SK-N-MC (cell line): ENCODE measurements around the gene PEX10.

Source experiments
- DNase-seq: peaks from one replicate; pipeline ENCODE4 v3.0.0-alpha.2; 2011; ENCODE audit warnings: low read depth, low spot score
- H3K27ac ChIP-seq: fragments of 200-600 bp; sonication (generic); 2 replicates; pipeline ENCODE4 v1.5.1; 2016; ENCODE audit warnings: mixed run types
- H3K36me3 ChIP-seq: fragments of 200-600 bp; sonication (generic); 2 replicates; pipeline ENCODE4 v1.6.1; 2017; ENCODE audit warnings: antibody characterized with exemption, low read length, mixed read lengths; ENCODE audit not compliant: insufficient read depth
- H3K4me3 ChIP-seq: fragments of 200-600 bp; sonication (generic); 2 replicates; pipeline ENCODE4 v1.5.1; 2016
- H3K9ac ChIP-seq: fragments of 200-600 bp; sonication (generic); 2 replicates; pipeline ENCODE4 v1.8.0; 2017; ENCODE audit warnings: mixed run types, mixed read lengths; ENCODE audit not compliant: insufficient read length
- H3K9me3 ChIP-seq: fragments of 200-600 bp; sonication (generic); 2 replicates; pipeline ENCODE4 v1.6.1; 2017; ENCODE audit warnings: low read depth, mild to moderate bottlenecking, antibody characterized with exemption, low read length, moderate library complexity, mixed read lengths
- EZH2 ChIP-seq: fragments of 200-600 bp; sonication (generic); IDR thresholded peaks from one replicate; pipeline ENCODE4 v1.6.1; 2017; ENCODE audit warnings: antibody characterized with exemption
- FOXP2 ChIP-seq: optimal IDR thresholded peaks from 2 replicates; pipeline ENCODE3; 2011; ENCODE audit warnings: mild to moderate bottlenecking, moderate library complexity; ENCODE audit not compliant: insufficient read depth; ENCODE audit errors: extremely low read length, control extremely low read depth
- POLR2AphosphoS5 ChIP-seq: IDR thresholded peaks from 2 replicates; pipeline ENCODE4 v1.6.1; 2012; ENCODE audit warnings: mild to moderate bottlenecking, low read depth, low read length, borderline replicate concordance

Gene PEX10

DNA sequence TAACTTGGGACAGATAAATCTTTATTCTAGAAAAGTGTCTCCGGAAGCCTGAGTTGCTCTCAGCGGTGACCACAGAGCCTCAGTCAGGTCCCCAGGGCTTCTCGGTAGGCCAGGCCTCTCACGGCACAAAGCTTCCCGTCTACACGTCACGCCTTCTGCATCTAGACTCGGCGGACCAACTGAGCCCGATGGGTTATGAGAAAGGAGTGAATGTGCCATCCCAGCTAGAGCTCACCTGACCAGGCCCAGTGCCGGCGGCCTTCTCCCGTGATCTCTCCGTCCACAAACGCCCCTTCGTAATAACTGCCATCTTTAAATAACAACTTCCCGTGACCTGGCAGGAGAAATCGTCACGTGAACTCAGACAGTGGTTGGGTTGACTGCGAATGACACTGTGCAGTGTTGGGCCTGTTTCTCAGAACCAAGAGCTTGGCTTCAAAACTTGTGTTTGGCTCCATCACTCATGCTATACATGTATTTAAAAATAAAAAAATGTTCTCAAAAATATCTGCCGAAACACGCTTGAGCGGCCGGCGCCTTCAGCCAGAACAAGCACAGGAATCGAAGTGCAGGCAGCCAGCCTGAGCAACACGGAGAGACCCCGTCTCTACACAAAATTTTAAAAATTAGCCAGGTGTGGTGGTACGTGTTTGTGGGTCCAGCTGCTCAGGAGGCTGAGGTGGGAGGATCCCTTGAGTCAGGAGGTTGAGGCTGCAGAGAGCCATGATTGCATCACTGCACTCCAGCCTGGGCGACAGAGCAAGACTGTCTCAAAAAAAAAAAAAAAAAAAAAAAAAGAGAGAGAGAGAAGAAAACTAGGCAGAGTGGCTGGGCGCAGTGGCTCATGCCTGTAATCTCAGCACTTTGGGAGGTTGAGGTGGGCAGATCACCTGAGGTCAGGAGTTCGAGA, 24.1 kb downstream of the PEX10 start:
- no peak for DNase-seq
- no peak for TF ChIP-seq FOXP2
- TF ChIP-seq POLR2AphosphoS5 = no peak
- H3K4me3 ChIP-seq = no peak overlapping the region

DNA sequence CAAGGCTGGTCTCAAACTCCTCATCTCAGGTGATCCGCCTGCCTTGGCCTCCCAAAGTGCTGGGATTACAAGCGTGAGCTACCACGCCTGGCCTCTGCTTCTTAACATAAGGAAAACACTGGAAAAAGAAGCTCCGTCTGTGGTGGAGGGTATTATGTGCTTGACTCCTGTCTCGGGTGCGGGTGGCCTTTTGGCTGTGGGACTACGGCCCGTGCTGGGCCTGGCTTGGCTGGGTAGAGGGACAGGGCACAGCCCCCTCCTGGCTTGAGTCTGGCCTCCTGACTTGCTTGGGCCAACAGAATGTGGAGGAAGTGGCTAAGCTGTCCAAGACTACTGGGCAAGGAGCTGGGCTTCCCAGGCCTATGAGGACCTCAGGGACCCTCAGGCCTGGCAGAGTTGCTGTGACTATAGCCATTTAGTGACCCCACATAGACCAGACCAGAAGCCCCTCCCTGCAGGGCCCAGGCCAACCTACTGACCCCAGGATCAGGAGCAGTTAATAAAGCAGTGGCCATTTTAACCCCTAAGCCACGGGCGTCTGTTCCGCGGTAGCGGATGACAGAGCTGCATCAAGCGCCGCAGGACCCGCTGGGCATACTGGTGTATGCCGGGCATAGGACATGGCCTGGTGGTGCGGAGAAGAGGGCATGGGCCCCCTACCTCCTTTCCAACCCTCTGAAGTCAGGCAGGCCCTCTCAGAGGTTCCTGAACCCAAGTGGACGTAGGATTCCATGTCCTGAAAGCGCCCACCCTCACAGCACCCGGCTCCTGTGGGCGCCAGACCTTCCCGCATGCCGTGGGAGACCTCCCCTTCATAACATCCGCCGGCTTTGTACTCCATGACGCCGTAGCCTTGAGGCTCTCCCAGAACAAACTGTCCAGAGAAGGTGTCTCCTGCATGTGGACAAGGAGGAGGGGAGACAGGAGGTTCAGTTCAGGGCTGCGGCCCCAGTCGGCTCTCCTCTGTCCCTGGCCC, 25.4 kb downstream of the PEX10 start:
- Histone ChIP-seq H3K36me3 (no peaks in the 10 kb centered on the region), H3K9ac (no peak overlapping the region), H3K4me3 (no peak overlapping the region), H3K27ac (no peak overlapping the region), H3K9me3 (no peaks in the 10 kb centered on the region)
- no peak for DNase-seq
- no peak for TF ChIP-seq POLR2AphosphoS5
- TF ChIP-seq FOXP2 = no peak
- TF ChIP-seq EZH2 = no peak

More for the DNA sequence above, 24.1 kb downstream of the PEX10 start:
- Histone ChIP-seq H3K36me3 (no peaks in the 10 kb centered on the region), H3K9me3 (no peaks in the 10 kb centered on the region), H3K9ac (no peak overlapping the region), H3K27ac (no peak overlapping the region)

DNA sequence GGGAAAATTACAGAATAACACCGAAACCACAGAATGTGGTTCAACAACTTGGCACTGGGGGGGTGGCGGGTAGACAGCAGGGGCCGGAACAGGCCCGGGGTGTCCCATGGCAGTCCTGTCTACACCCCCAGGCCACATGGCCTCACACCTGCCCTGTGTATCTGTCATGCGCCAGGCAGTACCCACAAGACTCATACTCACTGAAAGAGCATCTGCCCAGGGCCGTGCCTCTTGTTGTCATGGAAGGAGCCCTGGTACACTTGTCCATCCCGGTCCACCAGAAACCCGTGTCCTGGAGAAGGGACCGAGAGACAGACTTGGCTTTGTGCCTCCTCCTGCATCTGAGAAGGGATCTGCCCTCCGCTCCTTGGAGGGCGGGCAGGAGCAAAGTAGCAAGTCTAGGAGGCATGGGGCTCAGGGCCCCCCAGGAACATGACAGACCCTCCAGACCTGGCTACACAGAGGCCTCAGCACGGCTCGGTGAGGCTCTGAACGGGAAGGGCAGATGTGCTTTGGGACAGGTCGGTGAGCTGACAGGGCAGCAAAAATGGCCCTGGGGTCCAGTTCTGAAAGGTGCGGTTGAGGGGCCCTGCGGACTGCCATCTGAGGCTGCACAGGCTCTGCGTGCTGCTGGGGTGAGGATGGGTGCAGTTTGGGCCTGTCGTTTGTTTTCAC, 26.6 kb downstream of the PEX10 start:
- H3K36me3 ChIP-seq = no peaks in the 10 kb centered on the region
- H3K27ac ChIP-seq = no peak overlapping the region
- no peak overlapping the region for H3K4me3 ChIP-seq
- TF ChIP-seq EZH2 (no peak), POLR2AphosphoS5 (no peak; the same call in 1 of the 2 replicates)
- no peak overlapping the region for H3K9ac ChIP-seq
- DNase-seq = no peak
- H3K9me3 ChIP-seq = no peaks in the 10 kb centered on the region

DNA sequence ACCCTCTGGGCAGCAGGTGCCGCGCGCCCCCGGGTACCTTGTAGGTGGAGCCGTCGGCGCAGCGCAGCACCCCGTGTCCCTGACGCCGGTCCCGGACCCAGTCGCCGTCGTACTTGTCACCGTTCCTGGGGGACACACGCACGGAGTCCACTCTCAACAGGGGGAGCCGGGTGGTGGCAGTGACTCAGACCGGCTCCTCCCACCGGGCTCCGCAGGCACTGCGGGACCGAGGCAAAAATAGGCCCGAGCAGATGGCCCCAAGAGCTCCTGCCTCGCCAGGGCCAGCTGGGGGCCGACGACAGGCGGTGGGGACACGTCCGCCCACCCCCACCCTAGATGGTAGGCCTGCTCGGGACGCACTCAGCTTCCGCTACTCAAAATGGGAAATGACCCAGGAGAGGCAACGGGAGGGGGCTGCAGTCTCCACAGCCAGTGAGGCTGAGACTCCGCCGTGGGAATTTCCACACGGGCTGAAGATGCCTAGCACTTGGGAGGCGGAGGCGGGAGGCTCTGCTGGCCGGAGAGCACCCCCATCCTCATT, 27.4 kb downstream of the PEX10 start:
- Histone ChIP-seq H3K36me3 (no peaks in the 10 kb centered on the region), H3K4me3 (no peak overlapping the region), H3K9ac (no peak overlapping the region), H3K27ac (no peak overlapping the region), H3K9me3 (no peaks in the 10 kb centered on the region)
- no peak for DNase-seq
- no peak for TF ChIP-seq EZH2
- TF ChIP-seq POLR2AphosphoS5 = no peak
- TF ChIP-seq FOXP2 = no peak

DNA sequence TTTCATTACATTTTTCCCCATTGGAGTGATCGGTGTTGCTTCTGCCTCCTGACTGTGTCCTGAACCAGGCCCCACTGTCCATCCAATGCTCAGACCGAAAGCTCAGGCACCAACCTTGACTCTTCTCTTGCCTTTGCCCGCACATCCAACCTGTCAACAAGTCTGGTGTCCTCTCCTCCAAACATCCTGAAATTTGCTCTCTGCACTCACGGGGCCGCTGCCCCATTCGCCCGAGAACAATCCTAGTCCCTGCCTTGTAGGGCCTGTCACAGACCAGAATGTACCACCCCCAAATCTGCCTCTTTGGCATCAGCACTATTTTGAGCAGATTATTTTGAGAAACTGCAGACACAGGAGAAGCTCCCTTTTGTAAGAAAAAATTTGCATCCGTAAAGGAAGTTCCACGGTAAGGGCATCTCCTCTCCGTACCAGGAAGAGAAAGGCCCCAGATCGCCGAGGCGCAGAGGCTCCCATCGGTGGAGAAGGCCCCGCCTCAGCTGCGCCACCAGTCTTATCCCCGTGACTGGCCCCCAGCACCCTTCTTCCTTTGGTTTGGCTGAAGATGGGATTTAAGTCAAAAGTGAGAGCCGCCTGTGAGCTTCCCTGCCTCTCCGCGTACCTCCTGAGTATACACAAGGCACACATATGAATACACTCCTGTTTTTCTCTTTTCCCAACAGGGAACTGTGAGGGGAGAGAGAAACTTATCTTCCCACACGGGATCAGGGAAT, 28.1 kb downstream of the PEX10 start:
- H3K36me3 ChIP-seq = no peaks in the 10 kb centered on the region
- H3K9me3 ChIP-seq = no peaks in the 10 kb centered on the region
- no peak overlapping the region for H3K27ac ChIP-seq
- H3K9ac ChIP-seq = no peak overlapping the region
- DNase-seq = no peak
- no peak overlapping the region for H3K4me3 ChIP-seq
- TF ChIP-seq EZH2 (no peak), FOXP2 (no peak), POLR2AphosphoS5 (no peak)

DNA sequence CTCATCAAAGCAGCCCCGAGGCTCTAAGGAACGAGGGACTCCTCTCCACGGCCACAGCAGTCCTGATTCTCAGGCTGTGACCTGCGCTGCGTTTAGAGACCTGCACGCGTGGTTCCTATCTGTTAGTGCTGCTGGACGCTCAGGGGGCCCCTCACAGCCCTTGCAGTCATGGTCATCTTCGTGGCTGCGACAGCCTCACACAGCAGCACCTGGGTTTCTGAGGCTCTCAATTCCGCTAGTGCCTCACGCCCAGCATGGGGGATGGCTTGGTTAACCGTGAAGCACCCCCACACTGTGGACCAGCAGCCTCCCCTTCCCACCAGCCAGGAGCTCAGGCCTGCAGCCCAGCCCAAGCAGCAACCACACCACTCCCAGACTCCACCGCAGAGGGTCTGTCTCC, 28.8 kb downstream of the PEX10 start:
- TF ChIP-seq FOXP2 (no peak), EZH2 (no peak), POLR2AphosphoS5 (no peak)
- Histone ChIP-seq H3K27ac (no peak overlapping the region), H3K9ac (no peak overlapping the region), H3K4me3 (no peak overlapping the region), H3K36me3 (no peaks in the 10 kb centered on the region), H3K9me3 (no peaks in the 10 kb centered on the region)
- DNase-seq = no peak

DNA sequence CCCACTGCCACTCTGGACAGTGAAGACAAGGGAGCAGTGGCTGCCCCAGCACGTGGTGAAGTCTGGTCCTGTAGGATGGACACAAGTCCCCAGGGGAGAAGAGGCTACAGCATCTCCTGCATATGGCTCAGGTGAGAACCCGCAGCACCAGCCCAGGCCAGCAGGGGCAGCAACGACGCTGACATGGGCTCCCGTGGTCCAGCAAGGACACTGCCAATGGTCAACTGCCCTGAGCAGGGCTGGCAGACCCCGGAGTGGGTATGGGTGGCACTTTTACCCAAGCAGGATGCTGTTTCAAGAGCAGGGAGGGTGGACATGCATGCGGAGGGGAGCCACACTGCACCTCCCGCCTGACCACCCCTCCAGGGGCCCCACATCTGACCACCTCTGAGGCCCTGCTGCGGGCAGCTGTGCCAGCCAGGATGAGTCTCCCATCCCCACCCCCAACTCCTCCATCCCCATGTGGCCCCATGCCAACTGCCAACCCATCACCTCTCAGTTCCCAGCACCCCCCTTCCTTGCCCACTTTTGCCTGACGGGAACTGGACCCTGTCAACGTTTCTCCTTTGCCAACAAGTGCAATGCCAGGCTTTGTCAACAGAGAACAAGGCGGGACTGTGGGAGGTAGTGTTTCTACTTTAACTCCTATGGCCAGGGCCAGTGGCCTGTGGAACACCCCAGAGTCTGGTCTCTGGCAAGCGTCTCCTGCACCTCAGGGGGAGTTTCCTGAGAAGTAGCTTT, 29.6 kb downstream of the PEX10 start:
- Histone ChIP-seq H3K9me3 (no peaks in the 10 kb centered on the region), H3K9ac (no peak overlapping the region), H3K27ac (no peak overlapping the region), H3K36me3 (no peaks in the 10 kb centered on the region), H3K4me3 (no peak overlapping the region)
- DNase-seq = no peak
- TF ChIP-seq FOXP2 (no peak), EZH2 (no peak), POLR2AphosphoS5 (no peak)
